ENCODE measurements around the gene TBC1D9B.

DNA sequence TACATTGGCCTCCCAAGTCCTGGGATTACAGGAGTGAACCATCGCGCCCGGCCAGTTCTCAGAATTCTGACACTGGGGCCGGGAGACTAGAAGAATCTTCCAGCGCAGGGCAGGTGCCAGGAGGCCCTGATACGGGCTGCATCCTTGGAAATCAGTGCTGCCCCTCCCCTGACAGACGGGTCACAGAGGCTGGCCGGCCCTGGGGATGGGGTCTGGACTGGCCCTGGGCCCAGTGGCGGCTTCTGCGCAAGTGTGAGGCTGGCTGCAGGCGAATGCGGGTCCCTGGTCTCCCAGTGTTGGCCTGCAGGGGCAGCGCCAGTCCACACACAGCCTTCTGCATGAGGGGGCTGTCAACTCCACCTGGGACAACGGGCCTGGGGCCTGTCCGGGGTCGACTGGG is 831 bp upstream of the TBC1D9B start:
- TF ChIP-seq, protein P1, sequence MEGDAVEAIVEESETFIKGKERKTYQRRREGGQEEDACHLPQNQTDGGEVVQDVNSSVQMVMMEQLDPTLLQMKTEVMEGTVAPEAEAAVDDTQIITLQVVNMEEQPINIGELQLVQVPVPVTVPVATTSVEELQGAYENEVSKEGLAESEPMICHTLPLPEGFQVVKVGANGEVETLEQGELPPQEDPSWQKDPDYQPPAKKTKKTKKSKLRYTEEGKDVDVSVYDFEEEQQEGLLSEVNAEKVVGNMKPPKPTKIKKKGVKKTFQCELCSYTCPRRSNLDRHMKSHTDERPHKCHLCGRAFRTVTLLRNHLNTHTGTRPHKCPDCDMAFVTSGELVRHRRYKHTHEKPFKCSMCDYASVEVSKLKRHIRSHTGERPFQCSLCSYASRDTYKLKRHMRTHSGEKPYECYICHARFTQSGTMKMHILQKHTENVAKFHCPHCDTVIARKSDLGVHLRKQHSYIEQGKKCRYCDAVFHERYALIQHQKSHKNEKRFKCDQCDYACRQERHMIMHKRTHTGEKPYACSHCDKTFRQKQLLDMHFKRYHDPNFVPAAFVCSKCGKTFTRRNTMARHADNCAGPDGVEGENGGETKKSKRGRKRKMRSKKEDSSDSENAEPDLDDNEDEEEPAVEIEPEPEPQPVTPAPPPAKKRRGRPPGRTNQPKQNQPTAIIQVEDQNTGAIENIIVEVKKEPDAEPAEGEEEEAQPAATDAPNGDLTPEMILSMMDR (IDR thresholded peaks at IDR 0.05; ENCODE audit: low read depth, low read length, poor library complexity, severe bottlenecking) = no peak
- TF ChIP-seq EZH2phosphoT487 (IDR thresholded peaks at IDR 0.05; ENCODE audit: borderline replicate concordance, low read length) = no peak

All from DOHH2 (cell line).